T1000 (cell line): ENCODE results near the gene CD70.
"Not testable (repeated sequence)": the region's sequence is repeated elsewhere in the genome, so short reads cannot be mapped to it uniquely, and the experiment has no call there.

Source experiments
- DNase-seq: peaks from one replicate; lab custom pipeline; 2025; ENCODE audit warnings: mixed read lengths; lab: John Stamatoyannopoulos, UW

The CD70 gene, protein sequence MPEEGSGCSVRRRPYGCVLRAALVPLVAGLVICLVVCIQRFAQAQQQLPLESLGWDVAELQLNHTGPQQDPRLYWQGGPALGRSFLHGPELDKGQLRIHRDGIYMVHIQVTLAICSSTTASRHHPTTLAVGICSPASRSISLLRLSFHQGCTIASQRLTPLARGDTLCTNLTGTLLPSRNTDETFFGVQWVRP

GRCh38 chr19:6590827-6591319 is at the start of gene CD70:
CD70 (minus strand) TSS chr19:6591150; CDS start chr19:6591002, 148 bp downstream.
- DNase-seq = no peak

GRCh38 chr19:6640333-6640732 is 49.4 kb upstream of the CD70 start:
- not testable (repeated sequence) for DNase-seq

- DNase-seq = no peak
Observed at GRCh38 chr19:6639439-6639838, 48.5 kb upstream of the CD70 start.

- not testable (repeated sequence) for DNase-seq
Observed at GRCh38 chr19:6633456-6633813, 42.5 kb upstream of the CD70 start.

DNA sequence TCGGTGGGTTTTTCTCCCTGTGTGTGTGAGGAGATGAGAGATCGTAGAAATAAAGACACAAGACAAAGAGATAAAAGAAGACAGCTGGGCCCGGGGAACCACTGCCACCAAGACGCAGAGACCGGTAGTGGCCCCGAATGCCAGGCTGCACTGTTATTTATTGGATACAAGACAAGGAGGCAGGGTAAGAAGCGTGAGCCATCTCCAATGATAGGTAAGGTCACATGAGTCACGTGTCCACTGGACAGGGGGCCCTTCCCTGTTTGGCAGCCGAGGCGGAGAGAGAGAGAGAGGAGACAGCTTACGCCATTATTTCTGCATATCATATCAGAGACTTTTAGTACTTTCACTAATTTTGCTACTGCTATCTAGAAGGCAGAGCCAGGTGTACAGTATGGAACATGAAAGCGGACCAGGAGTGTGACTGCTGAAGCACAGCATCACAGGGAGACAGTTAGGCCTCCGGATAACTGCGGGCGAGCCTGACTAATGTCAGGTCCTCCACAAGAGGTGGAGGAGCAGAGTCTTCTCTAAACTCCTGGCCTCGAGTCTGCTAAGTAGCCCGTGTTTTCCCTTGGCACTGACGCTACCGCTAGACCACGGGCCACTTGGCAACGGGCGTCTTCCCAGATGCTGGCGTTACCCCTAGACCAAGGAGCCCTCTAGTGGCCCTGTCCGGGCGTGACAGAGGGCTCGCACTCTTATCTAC is 42.0 kb upstream of the CD70 start:
- DNase-seq = peak; percentile 13

GRCh38 chr19:6632002-6632621 is 41.2 kb upstream of the CD70 start:
- peak; percentile 6 for DNase-seq

DNA sequence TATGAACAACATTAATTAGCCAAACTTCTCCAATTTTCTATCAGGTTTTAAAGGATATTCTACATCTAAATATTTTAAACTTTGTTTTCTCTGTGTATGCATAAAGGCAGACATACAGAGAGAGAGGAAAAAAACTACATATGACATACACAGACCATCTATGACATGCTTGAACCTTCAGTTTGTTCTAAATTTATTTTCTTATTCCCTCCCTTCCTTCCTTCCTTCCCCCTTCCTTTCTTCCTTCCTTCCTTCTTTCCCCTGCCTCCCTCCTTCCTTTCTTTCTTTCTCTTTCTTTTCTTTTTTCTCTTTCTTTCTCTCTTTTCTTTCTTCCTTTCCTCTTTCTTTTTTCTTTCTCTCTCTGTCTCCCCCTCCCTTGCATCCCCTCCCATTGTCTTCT is 35.8 kb upstream of the CD70 start:
- DNase-seq = no peak

DNA sequence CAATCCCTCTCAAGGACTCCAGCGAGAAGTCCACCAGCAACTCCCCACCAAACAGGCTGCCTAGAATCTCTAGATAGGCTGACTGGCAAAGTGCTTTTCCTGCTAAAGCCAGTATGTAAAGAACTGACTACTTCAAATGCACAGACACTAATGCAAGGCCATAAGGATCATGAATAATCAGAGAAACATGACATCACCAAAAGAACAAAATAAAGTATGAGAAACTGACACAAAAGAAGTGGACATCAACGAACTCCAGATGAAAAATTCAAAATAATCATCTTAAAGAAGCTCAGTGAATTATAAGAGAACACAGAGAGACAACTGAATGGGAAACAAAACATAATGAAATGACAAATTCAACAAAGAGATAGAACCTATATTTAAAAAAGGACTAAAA is 26.4 kb upstream of the CD70 start:
- DNase-seq = no peak

GRCh38 chr19:6616011-6616410 is 25.1 kb upstream of the CD70 start:
- no peak for DNase-seq

DNA sequence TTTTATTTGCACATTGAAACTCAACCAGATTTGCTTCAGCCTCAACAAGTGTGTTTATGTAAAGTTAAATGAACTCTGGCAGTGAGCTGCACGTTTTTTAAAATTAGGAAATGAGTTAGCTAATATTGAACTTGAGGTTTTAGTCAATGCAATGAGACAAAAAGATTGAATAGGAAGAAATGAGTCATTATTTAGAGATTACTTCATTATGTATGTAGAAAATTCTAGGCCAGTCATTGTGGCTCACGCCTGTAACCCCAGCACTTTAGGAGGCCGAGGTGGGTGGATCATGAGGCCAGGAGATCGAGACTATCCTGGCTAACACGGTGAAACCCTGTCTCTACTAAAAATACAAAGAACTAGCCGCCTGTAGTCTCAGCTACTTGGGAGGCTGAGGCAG is 22.8 kb upstream of the CD70 start:
- DNase-seq = no peak

GRCh38 chr19:6610934-6611852 is 20.2 kb upstream of the CD70 start:
- no peak for DNase-seq

GRCh38 chr19:6608940-6609339 is 18.0 kb upstream of the CD70 start:
- no peak for DNase-seq

GRCh38 chr19:6608146-6608545 is 17.2 kb upstream of the CD70 start:
- not testable (repeated sequence) for DNase-seq

GRCh38 chr19:6606276-6607070 is 15.5 kb upstream of the CD70 start:
- not testable (repeated sequence) for DNase-seq

- DNase-seq = no peak
Observed at GRCh38 chr19:6604906-6605305, 14.0 kb upstream of the CD70 start.

GRCh38 chr19:6602729-6603114 is 11.8 kb upstream of the CD70 start:
- no peak for DNase-seq

DNA sequence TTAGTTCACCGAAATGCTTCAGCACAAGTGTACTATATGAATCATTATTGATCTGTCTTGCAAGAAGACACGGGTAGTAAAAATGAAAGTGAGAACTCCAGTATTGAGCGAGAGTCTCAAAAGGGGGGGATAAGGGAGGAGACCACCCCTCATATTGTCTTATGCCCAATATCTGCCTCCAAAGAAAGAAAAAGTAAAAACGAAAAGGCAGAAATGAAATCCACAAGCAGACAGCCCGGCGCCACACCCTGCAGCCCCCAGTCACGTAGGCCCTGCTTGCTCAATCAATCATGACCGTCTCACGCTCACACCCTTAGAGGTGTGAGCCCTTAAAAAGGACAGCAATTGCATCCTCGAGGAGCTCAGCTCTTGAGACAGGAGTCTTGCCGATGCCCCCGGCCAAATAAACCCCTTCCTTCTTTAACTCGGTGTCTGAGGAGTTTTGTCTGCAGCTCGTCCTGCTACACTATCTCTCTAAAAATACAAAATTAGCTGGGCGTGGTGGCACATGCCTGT is 10.6 kb upstream of the CD70 start:
- DNase-seq = not testable (repeated sequence)

- DNase-seq = not testable (repeated sequence)
Observed at GRCh38 chr19:6600951-6601536, 10.1 kb upstream of the CD70 start.

DNA sequence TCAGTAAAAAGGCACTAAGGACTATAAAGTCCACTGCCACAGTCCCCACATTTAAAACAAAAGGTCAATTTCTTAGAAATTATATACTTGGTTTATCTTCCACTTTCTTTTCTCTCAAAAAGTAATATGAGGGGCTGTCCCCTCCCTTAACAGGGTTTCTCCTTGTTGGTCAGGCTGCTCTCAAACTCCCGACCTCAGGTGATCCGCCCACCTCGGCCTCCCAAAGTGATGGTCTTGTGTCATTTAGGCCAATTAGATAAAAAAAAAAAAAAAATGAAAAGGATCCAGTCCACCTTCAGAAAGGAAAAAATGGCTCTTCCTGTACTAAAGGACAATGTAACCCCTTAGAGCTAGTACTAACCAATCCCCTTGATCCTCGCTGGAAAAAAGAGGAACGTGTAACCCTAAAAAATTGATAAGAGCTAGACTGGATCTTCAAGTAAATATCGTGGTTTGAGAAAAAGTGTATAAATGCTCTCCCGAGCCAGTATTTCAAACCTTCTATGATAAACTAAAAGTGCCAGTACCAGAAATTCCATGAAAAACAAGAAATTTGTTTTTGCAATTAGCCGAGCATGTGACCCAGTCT is 9.0 kb upstream of the CD70 start:
- DNase-seq = no peak

DNA sequence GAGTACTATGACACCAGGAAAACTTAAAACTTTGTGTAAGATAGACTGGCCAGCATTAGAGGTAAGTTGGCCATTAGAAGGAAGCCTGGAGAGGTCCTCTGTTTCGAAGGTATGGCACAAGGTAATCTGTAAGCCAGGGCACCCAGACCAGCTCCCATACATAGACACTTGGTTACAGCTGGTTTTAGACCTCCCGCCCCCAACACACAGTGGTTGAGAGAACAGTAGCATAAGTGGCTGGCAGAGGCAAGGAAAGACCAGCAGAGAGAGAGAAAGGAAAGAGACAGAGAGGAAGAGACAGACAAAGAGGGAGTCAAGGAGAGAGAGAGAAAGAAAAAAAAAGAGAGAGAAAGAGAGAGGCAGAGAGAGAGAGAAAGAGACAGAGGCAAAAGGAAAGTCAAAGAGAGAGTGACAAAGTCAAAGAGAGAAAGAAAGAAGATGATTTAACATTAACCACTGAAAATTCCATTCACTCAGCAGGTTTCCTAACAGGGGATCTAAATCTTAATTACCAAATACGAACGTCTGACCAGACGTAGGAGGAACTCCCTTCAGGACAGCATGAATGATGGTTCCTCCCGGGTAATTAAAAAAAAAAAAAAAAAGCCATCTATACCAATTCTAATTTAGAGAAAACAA is 7.4 kb upstream of the CD70 start:
- not testable (repeated sequence) for DNase-seq
